Right lung (tissue), 5 donors: ENCODE measurements around the gene MAPK7. TPM values are rescaled to one million over a fixed set of nuclear protein-coding genes. Genes with fewer than 3 reads are reported as not detected.

ENCODE experiments used
- DNase-seq, 2 donors: peaks; one replicate each; pipeline ENCODE4 v3.0.0-alpha.2; 2013
- polyA plus RNA-seq, 5 donors: library from polyadenylated mRNA; unstranded; fragments of 120-200 nt; gene quantifications; one replicate each; pipeline versions ENCODE4 v1.2.1 to v1.2.3, GENCODE V29; 2013; ENCODE audit warnings: inconsistent platforms in 1 of 5, low replicate concordance in 1 of 5; ENCODE audit not compliant: insufficient read length in 5 of 5, insufficient read depth in 1 of 5

The MAPK7 gene
- polyA plus RNA-seq, 5 donors = 19.6 to 30.4 (median 20.8) TPM

- no peak for DNase-seq
Observed at GRCh38 chr17:19392303-19392702, 14.0 kb downstream of the MAPK7 start.

- DNase-seq = no peak
Observed at GRCh38 chr17:19397556-19398041, 19.3 kb downstream of the MAPK7 start.

GRCh38 chr17:19398301-19399181 is 20.2 kb downstream of the MAPK7 start:
- peak; percentile 70 to 75 for DNase-seq

GRCh38 chr17:19399750-19400450 is 21.6 kb downstream of the MAPK7 start:
- DNase-seq = peak in 1 of 2 donors; percentile 74

- no peak for DNase-seq
Observed at GRCh38 chr17:19401321-19402010, 23.2 kb downstream of the MAPK7 start.

- DNase-seq = no peak
Observed at GRCh38 chr17:19402171-19402570, 23.9 kb downstream of the MAPK7 start.

- no peak for DNase-seq
Observed at GRCh38 chr17:19403021-19403420, 24.7 kb downstream of the MAPK7 start.

- DNase-seq = no peak
Observed at GRCh38 chr17:19404264-19404663, 26.0 kb downstream of the MAPK7 start.

GRCh38 chr17:19405114-19405513 is 26.8 kb downstream of the MAPK7 start:
- DNase-seq = no peak

- no peak for DNase-seq
Observed at GRCh38 chr17:19407601-19408345, 29.5 kb downstream of the MAPK7 start.

GRCh38 chr17:19408346-19408710 is 30.0 kb downstream of the MAPK7 start:
- DNase-seq = no peak

GRCh38 chr17:19409066-19409465 is 30.8 kb downstream of the MAPK7 start:
- DNase-seq = no peak

- DNase-seq = no peak
Observed at GRCh38 chr17:19409509-19409908, 31.2 kb downstream of the MAPK7 start.

- no peak for DNase-seq
Observed at GRCh38 chr17:19410091-19410490, 31.8 kb downstream of the MAPK7 start.

GRCh38 chr17:19410875-19411620 is 32.8 kb downstream of the MAPK7 start, which contains the start of gene RNF112:
TSS of gene RNF112 (plus strand) at chr17:19411232. CDS start at chr17:19411409, 177 bp downstream.
- DNase-seq = peak in 1 of 2 donors; percentile 19

- no peak for DNase-seq
Observed at GRCh38 chr17:19411631-19412030, 33.3 kb downstream of the MAPK7 start.

GRCh38 chr17:19412510-19412909 is 34.2 kb downstream of the MAPK7 start:
- DNase-seq = no peak

GRCh38 chr17:19412984-19413383 is 34.7 kb downstream of the MAPK7 start:
- no peak for DNase-seq

- DNase-seq = no peak
Observed at GRCh38 chr17:19413761-19414160, 35.5 kb downstream of the MAPK7 start.

GRCh38 chr17:19414396-19415280 is 36.3 kb downstream of the MAPK7 start:
- DNase-seq = no peak
